KMS-11 (cell line): ENCODE measurements around the gene ENDOU.

Experiments
- H2AFZ ChIP-seq: fragments of 200-600 bp; sonication (generic); 2 replicates; pipeline ENCODE4 v1.6.1; 2016; ENCODE audit warnings: antibody characterized with exemption, mixed run types, low read depth
- H3K27ac ChIP-seq: fragments of 200-600 bp; sonication (generic); 2 replicates; pipeline ENCODE4 v1.6.1; 2016; ENCODE audit warnings: mild to moderate bottlenecking, mixed run types
- H3K27me3 ChIP-seq: fragments of 200-600 bp; sonication (generic); 2 replicates; pipeline ENCODE4 v1.6.1; 2017; ENCODE audit warnings: mild to moderate bottlenecking, low read depth, mixed run types, moderate library complexity; ENCODE audit not compliant: insufficient read depth
- H3K36me3 ChIP-seq: fragments of 200-600 bp; sonication (generic); 2 replicates; pipeline ENCODE4 v1.6.1; 2017; ENCODE audit warnings: mild to moderate bottlenecking, mixed run types; ENCODE audit not compliant: insufficient read depth
- H3K4me1 ChIP-seq: fragments of 200-600 bp; sonication (generic); 2 replicates; pipeline ENCODE4 v1.6.1; 2016; ENCODE audit warnings: mild to moderate bottlenecking, low read depth, mixed run types; ENCODE audit not compliant: poor library complexity, severe bottlenecking
- H3K4me2 ChIP-seq: fragments of 200-600 bp; sonication (generic); 2 replicates; pipeline ENCODE4 v1.7.0; 2016; ENCODE audit warnings: mild to moderate bottlenecking, mixed run types
- H3K4me3 ChIP-seq: fragments of 200-600 bp; sonication (generic); IDR thresholded peaks from 2 replicates; pipeline ENCODE4 v1.6.1; 2017; ENCODE audit warnings: low read depth, low read length, mixed read lengths; ENCODE audit not compliant: insufficient read depth
- H3K79me2 ChIP-seq: fragments of 200-600 bp; sonication (generic); 2 replicates; pipeline ENCODE4 v1.6.1; 2016; ENCODE audit warnings: low read depth, mixed run types; ENCODE audit not compliant: insufficient read depth
- H3K9ac ChIP-seq: fragments of 200-600 bp; sonication (generic); 2 replicates; pipeline ENCODE4 v1.6.1; 2016; ENCODE audit warnings: mild to moderate bottlenecking, mixed run types
- H4K20me1 ChIP-seq: fragments of 200-600 bp; sonication (generic); 2 replicates; pipeline ENCODE4 v1.6.1; 2016; ENCODE audit warnings: mild to moderate bottlenecking, mixed run types; ENCODE audit not compliant: insufficient read depth
- TF ChIP-seq, protein P1 (sequence below): fragments of 200-600 bp; sonication (generic); conservative IDR thresholded peaks from 2 replicates; pipeline ENCODE4 v1.6.1; 2017; ENCODE audit warnings: low read depth, mild to moderate bottlenecking, antibody characterized with exemption, low read length, moderate library complexity, mixed read lengths

Gene ENDOU

DNA sequence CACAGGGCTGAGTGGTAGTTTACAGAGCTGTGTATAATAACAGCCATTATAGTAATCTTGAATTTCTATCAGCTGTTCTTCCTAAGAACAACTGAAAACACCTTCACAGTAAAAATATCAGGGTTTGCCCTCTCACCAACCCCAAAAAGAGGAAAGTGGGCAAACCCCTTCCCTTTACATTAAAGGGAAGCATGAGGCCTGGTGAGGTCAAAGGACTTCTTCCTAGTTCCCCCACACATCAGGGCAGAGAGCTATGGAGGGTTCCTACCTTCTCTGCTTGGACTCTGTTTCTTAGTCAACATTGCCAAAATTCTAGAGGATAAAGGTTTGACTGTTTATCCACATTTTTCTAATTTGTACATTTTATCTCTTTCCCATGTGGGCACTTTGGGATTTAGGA is 15.0 kb downstream of the ENDOU start:
- H3K4me2 ChIP-seq, result no peak overlapping the region
- peaks cover 29% of the 10 kb centered on the region for H3K4me1 ChIP-seq
- H3K27ac ChIP-seq, result no peak overlapping the region
- no peaks in the 10 kb centered on the region for H3K27me3 ChIP-seq
- H3K79me2 ChIP-seq, result peaks cover 5% of the 10 kb centered on the region; the same call in 1 of the 2 replicates
- H4K20me1 ChIP-seq, result no peaks in the 10 kb centered on the region
- TF ChIP-seq, protein P1, sequence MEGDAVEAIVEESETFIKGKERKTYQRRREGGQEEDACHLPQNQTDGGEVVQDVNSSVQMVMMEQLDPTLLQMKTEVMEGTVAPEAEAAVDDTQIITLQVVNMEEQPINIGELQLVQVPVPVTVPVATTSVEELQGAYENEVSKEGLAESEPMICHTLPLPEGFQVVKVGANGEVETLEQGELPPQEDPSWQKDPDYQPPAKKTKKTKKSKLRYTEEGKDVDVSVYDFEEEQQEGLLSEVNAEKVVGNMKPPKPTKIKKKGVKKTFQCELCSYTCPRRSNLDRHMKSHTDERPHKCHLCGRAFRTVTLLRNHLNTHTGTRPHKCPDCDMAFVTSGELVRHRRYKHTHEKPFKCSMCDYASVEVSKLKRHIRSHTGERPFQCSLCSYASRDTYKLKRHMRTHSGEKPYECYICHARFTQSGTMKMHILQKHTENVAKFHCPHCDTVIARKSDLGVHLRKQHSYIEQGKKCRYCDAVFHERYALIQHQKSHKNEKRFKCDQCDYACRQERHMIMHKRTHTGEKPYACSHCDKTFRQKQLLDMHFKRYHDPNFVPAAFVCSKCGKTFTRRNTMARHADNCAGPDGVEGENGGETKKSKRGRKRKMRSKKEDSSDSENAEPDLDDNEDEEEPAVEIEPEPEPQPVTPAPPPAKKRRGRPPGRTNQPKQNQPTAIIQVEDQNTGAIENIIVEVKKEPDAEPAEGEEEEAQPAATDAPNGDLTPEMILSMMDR, result no peak
- H3K36me3 ChIP-seq, result no peaks in the 10 kb centered on the region
- no peak overlapping the region for H2AFZ ChIP-seq
- H3K4me3 ChIP-seq, result no peak overlapping the region
- H3K9ac ChIP-seq, result no peak overlapping the region

DNA sequence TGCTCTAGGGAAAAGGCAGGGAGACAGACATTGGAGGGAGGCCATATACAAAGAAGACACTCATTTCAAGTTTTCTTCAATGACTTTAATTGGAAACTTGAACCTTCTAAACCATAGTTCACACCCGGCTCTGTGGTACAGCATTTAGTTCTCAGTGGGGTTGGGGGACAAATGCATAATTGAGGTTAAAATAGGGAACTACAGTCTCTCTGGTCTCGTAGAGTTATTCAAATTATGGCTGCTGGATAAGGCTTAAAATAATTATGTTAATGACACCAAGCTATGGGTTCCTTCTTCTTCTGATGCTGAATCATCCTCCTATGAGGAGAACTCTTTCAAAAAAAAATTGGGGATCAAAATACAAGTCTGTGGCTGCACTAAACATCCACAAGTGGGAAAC is 15.6 kb downstream of the ENDOU start:
- Histone ChIP-seq H4K20me1 (no peaks in the 10 kb centered on the region), H3K79me2 (peaks cover 11% of the 10 kb centered on the region; the same call in 1 of the 2 replicates), H3K4me3 (no peak overlapping the region), H3K4me1 (peaks cover 24% of the 10 kb centered on the region), H3K4me2 (no peak overlapping the region), H3K36me3 (no peaks in the 10 kb centered on the region), H3K27ac (no peak overlapping the region), H3K27me3 (no peaks in the 10 kb centered on the region), H3K9ac (no peak overlapping the region), H2AFZ (no peak overlapping the region)
- TF ChIP-seq, protein P1, result no peak

DNA sequence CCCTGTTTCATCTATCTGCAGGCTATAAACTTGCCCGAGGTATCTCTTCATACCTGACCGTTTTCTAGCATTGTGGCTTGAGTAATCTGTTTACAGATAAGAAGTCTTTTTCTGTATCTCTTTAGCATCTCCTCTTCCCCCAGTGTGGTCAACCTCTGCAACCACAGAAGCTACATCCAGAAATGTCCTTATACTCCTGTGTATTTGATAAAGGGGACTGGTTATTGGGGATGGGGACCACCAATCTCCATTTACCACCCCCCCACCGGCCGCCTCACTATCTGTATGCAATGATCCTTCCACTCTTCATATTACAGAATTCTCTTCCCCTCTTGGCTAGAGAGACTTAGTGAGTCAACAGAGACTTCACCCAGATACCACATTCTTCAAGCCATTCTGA is 16.1 kb downstream of the ENDOU start:
- H2AFZ ChIP-seq, result no peak overlapping the region
- H3K79me2 ChIP-seq, result peaks cover 16% of the 10 kb centered on the region; the same call in 1 of the 2 replicates
- H3K27ac ChIP-seq, result no peak overlapping the region
- no peaks in the 10 kb centered on the region for H4K20me1 ChIP-seq
- H3K4me2 ChIP-seq, result no peak overlapping the region
- peaks cover 24% of the 10 kb centered on the region for H3K4me1 ChIP-seq
- H3K4me3 ChIP-seq, result no peak overlapping the region
- H3K36me3 ChIP-seq, result no peaks in the 10 kb centered on the region
- no peaks in the 10 kb centered on the region for H3K27me3 ChIP-seq
- no peak overlapping the region for H3K9ac ChIP-seq
- TF ChIP-seq, protein P1, result no peak

DNA sequence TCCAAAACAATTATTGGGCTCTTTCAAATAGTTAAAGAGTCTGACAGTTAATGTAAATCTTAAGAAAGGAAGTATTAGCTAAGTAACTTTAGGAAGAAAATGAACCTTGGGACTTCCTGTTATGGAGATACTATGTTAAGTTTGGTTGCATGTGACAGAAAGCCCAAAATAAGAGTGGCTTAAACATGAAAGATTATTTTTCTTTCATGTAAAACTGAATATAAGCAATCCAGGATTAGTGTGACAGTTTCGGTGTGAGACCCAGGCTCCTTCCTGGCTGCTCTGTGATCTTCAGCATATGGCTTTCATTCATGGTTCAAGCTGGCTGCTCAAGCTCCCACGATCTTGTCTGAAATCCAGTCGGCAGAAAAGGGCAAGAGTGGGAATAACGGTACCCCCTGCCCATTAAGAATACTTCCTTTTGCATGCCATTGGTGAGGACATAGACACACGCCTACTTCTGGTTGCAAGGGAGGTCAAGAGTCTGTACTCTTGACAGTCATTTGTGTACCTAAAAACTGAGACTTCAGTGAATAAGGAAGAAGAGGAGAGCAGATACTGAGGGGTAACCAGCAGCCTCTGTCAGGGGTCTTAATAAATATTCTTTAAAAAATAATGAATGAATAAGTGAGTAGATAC is 17.3 kb downstream of the ENDOU start:
- Histone ChIP-seq H3K4me2 (peak overlapping the region; percentile 79; the same call in 1 of the 2 replicates), H3K79me2 (peaks cover 28% of the 10 kb centered on the region), H3K9ac (no peak overlapping the region), H4K20me1 (no peaks in the 10 kb centered on the region), H2AFZ (no peak overlapping the region), H3K27ac (no peak overlapping the region), H3K4me3 (no peak overlapping the region), H3K36me3 (no peaks in the 10 kb centered on the region), H3K27me3 (no peaks in the 10 kb centered on the region), H3K4me1 (peaks cover 24% of the 10 kb centered on the region)
- TF ChIP-seq, protein P1, result no peak
